ENCODE data around the gene AATF. TPM values are rescaled to one million over a fixed set of nuclear protein-coding genes. Genes with fewer than 3 reads are reported as not detected.

AATF gene
- total and polyA plus RNA-seq, 4 donors, result 20.9 to 43.3 (median 33.4) TPM

- no peak for DNase-seq (ENCODE audit: low read depth in 4 of 6, low spot score in 6 of 6)
- no peaks in the 10 kb centered on the region for H3K27me3 ChIP-seq (ENCODE audit: control insufficient read depth, insufficient read depth, low read length)
- peaks cover 3% of the 10 kb centered on the region for H3K9me3 ChIP-seq (ENCODE audit: control insufficient read depth, insufficient read depth, low read length)
- H3K36me3 ChIP-seq (ENCODE audit: control insufficient read depth, insufficient read depth, low read length), result no peaks in the 10 kb centered on the region
- WGBS (ENCODE audit: insufficient coverage), result no CpG with 5 or more reads among the region's 4 CpGs
- no peak overlapping the region for H3K4me3 ChIP-seq (ENCODE audit: low read depth, low read length)
- H3K27ac ChIP-seq (ENCODE audit: low read depth, low read length), result no peak overlapping the region
- peaks cover 4% of the 10 kb centered on the region for H3K4me1 ChIP-seq (ENCODE audit: control insufficient read depth, insufficient read depth, low read length)
Observed at GRCh38 chr17:37028040-37028439, 79.3 kb downstream of the AATF start.

DNA sequence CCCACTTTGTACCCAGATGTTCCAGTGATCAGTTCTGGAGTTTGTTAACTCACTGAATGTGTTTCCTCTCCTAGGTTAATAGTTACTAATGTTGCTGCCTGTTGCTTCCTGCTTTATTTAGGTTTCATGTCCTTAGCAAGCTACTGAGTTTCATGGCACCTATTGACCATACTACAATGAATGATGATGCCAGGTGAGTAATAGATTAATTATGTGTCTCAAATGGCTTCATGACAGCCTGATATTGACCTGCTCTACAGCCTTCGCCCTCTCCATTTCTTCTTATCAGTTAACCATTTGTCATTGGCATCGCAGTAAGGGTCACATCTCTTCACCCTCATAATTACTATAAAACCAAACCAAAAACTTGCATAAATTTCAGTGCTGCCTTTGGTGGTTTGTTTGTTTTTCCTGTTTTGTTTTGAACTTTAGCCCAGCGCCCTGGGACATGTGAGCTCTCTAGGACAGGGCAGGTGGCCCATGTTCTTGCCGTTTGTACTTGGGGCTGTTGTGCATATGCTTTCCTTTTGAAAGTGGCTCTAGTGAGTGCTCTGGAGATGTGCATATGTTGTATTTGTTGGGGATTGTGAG lies 82.8 kb downstream of the AATF start:
- Histone ChIP-seq H3K27ac (ENCODE audit: low read depth, low read length) (no peak overlapping the region), H3K4me3 (ENCODE audit: low read depth, low read length) (no peak overlapping the region), H3K36me3 (ENCODE audit: control insufficient read depth, insufficient read depth, low read length) (no peaks in the 10 kb centered on the region), H3K27me3 (ENCODE audit: control insufficient read depth, insufficient read depth, low read length) (no peaks in the 10 kb centered on the region), H3K9me3 (ENCODE audit: control insufficient read depth, insufficient read depth, low read length) (peaks cover 3% of the 10 kb centered on the region), H3K4me1 (ENCODE audit: control insufficient read depth, insufficient read depth, low read length) (no peaks in the 10 kb centered on the region)
- no peak for DNase-seq (ENCODE audit: low read depth in 4 of 6, low spot score in 6 of 6)
- WGBS (ENCODE audit: insufficient coverage), result 96% methylated on average over 2 of the region's 4 CpGs

DNA sequence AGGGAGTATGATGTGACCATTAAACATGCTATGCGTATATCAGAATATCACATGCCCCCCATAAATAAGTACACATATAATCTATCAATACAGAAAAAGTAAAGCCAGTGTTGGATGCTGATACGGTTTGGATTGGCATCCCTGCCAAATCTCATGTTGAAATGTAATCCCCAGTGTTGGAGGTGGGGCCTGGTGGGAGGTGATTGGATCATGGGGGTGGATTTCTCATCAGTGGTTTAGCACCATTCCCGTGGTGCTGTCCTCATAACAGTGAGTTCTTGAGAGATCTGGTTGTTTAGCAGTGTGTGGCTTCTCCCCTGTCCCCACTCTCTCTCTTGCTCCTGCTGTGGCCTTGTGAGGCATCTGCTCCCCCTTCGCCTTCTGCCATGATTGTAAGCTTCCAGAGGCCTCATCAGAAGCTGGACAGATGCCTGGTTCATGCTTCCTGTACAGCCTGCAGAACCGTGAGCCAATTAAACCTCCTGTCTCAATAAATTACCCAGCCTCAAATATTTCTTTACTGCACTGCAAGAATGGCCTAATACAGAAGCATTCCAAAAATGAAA lies 88.9 kb downstream of the AATF start:
- H3K4me3 ChIP-seq (ENCODE audit: low read depth, low read length), result no peak overlapping the region
- 90% methylated on average over 2 of the region's 5 CpGs for WGBS (ENCODE audit: insufficient coverage)
- no peak overlapping the region for H3K27ac ChIP-seq (ENCODE audit: low read depth, low read length)
- H3K27me3 ChIP-seq (ENCODE audit: control insufficient read depth, insufficient read depth, low read length), result no peaks in the 10 kb centered on the region
- H3K36me3 ChIP-seq (ENCODE audit: control insufficient read depth, insufficient read depth, low read length), result no peaks in the 10 kb centered on the region
- H3K4me1 ChIP-seq (ENCODE audit: control insufficient read depth, insufficient read depth, low read length), result no peaks in the 10 kb centered on the region
- no peaks in the 10 kb centered on the region for H3K9me3 ChIP-seq (ENCODE audit: control insufficient read depth, insufficient read depth, low read length)
- no peak for DNase-seq (ENCODE audit: low read depth in 4 of 6, low spot score in 6 of 6)

GRCh38 chr17:37039269-37039668 lies 90.5 kb downstream of the AATF start:
- no peak overlapping the region for H3K27ac ChIP-seq (ENCODE audit: low read depth, low read length)
- H3K9me3 ChIP-seq (ENCODE audit: control insufficient read depth, insufficient read depth, low read length), result no peaks in the 10 kb centered on the region
- H3K36me3 ChIP-seq (ENCODE audit: control insufficient read depth, insufficient read depth, low read length), result no peaks in the 10 kb centered on the region
- no peak overlapping the region for H3K4me3 ChIP-seq (ENCODE audit: low read depth, low read length)
- no peaks in the 10 kb centered on the region for H3K4me1 ChIP-seq (ENCODE audit: control insufficient read depth, insufficient read depth, low read length)
- no peak for DNase-seq (ENCODE audit: low read depth in 4 of 6, low spot score in 6 of 6)
- 86% methylated on average over 3 of the region's 6 CpGs for WGBS (ENCODE audit: insufficient coverage)
- H3K27me3 ChIP-seq (ENCODE audit: control insufficient read depth, insufficient read depth, low read length), result no peaks in the 10 kb centered on the region

GRCh38 chr17:37041932-37042331 lies 93.2 kb downstream of the AATF start:
- Histone ChIP-seq H3K27ac (ENCODE audit: low read depth, low read length) (no peak overlapping the region), H3K36me3 (ENCODE audit: control insufficient read depth, insufficient read depth, low read length) (no peaks in the 10 kb centered on the region), H3K4me1 (ENCODE audit: control insufficient read depth, insufficient read depth, low read length) (peaks cover 15% of the 10 kb centered on the region), H3K4me3 (ENCODE audit: low read depth, low read length) (no peak overlapping the region), H3K27me3 (ENCODE audit: control insufficient read depth, insufficient read depth, low read length) (no peaks in the 10 kb centered on the region), H3K9me3 (ENCODE audit: control insufficient read depth, insufficient read depth, low read length) (no peaks in the 10 kb centered on the region)
- DNase-seq (ENCODE audit: low read depth in 4 of 6, low spot score in 6 of 6), result no peak

DNA sequence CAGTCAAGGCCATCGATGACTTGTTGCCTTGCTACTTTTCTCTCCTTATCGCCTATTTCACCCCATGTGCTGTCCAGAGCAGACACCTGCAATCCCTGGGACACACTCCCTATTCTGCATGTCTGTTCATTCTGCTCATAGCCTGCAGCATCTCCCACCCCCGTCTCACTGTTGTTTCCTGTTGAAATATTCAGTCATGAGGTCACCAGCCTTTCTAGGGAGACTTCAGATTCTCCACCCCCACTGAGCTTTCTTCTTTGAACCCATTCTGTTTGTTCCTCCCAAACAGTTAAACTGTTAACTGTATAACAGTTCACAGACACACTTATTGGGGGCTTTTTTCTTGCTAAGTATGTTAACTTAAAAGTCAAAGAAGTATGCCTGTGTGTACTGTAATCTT lies 94.4 kb downstream of the AATF start:
- 57% methylated on average over 2 of the region's 3 CpGs for WGBS (ENCODE audit: insufficient coverage)
- Histone ChIP-seq H3K27me3 (ENCODE audit: control insufficient read depth, insufficient read depth, low read length) (no peaks in the 10 kb centered on the region), H3K9me3 (ENCODE audit: control insufficient read depth, insufficient read depth, low read length) (no peaks in the 10 kb centered on the region), H3K36me3 (ENCODE audit: control insufficient read depth, insufficient read depth, low read length) (no peaks in the 10 kb centered on the region), H3K4me1 (ENCODE audit: control insufficient read depth, insufficient read depth, low read length) (peaks cover 21% of the 10 kb centered on the region), H3K4me3 (ENCODE audit: low read depth, low read length) (no peak overlapping the region), H3K27ac (ENCODE audit: low read depth, low read length) (no peak overlapping the region)
- DNase-seq (ENCODE audit: low read depth in 4 of 6, low spot score in 6 of 6), result no peak

DNA sequence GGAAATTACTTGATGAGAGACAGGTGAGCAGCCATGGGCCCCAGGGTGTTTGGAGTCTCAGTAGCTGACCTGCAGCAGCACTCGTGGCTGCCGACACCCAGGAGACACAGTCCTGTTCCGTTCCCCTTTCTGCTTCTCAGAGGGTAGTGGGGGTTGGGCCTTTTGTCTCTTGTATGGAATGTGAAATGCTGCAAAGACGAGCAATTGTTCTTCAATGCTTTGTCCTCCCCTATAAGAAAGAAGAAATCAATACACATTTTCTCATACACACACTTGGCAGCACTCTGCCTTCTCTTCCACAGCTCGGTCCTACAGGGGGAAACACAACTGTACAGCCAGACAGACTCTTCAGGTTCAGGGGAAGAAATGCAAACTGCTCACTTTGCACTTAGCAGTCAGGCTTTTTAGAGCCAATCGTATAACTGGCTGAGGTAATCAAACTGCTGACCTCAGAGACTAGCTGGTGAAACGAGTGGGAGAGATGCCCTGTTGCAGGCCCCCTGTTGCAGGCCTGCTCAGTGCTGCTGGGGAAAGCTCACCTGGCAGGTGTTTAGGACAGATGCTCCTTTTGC lies 96.7 kb downstream of the AATF start:
- peaks cover 5% of the 10 kb centered on the region for H3K36me3 ChIP-seq (ENCODE audit: control insufficient read depth, insufficient read depth, low read length)
- 64% methylated on average over 6 of the region's 7 CpGs for WGBS (ENCODE audit: insufficient coverage)
- peaks cover 26% of the 10 kb centered on the region for H3K4me1 ChIP-seq (ENCODE audit: control insufficient read depth, insufficient read depth, low read length)
- H3K4me3 ChIP-seq (ENCODE audit: low read depth, low read length), result no peak overlapping the region
- no peaks in the 10 kb centered on the region for H3K27me3 ChIP-seq (ENCODE audit: control insufficient read depth, insufficient read depth, low read length)
- no peak overlapping the region for H3K27ac ChIP-seq (ENCODE audit: low read depth, low read length)
- no peaks in the 10 kb centered on the region for H3K9me3 ChIP-seq (ENCODE audit: control insufficient read depth, insufficient read depth, low read length)
- DNase-seq (ENCODE audit: low read depth in 4 of 6, low spot score in 6 of 6), result peak in 1 of 6 donors; percentile 58

GRCh38 chr17:37047631-37048104 lies 98.9 kb downstream of the AATF start:
- Histone ChIP-seq H3K36me3 (ENCODE audit: control insufficient read depth, insufficient read depth, low read length) (peaks cover 5% of the 10 kb centered on the region), H3K27ac (ENCODE audit: low read depth, low read length) (no peak overlapping the region), H3K9me3 (ENCODE audit: control insufficient read depth, insufficient read depth, low read length) (no peaks in the 10 kb centered on the region), H3K27me3 (ENCODE audit: control insufficient read depth, insufficient read depth, low read length) (no peaks in the 10 kb centered on the region), H3K4me1 (ENCODE audit: control insufficient read depth, insufficient read depth, low read length) (peaks cover 30% of the 10 kb centered on the region), H3K4me3 (ENCODE audit: low read depth, low read length) (no peak overlapping the region)
- peak; percentile 68 to 97 (median 84) for DNase-seq (ENCODE audit: low read depth in 4 of 6, low spot score in 6 of 6)
- whole genome bisulfite sequencing (ENCODE audit: insufficient coverage), result 6% methylated on average over 9 of the region's 9 CpGs

DNA sequence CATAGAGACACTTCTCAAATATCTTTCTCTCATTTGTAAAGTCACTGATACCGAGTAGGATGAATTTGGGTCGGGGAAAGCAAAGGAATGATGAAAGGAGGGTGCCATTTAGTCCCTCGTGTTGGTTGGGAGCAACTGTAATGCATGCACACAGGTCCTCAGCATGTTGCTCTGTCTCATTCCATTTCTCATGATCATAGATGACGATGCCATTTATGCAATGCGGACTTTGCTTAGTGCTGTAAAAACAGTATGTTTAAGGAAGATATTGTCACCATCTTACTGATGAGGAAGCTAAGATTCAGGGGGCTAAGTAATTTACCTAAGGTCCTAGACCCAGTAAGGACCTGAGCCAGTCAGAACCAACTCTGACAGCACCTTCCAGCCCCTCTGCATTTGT lies 100.1 kb downstream of the AATF start:
- peaks cover 30% of the 10 kb centered on the region for H3K4me1 ChIP-seq (ENCODE audit: control insufficient read depth, insufficient read depth, low read length)
- WGBS (ENCODE audit: insufficient coverage), result 97% methylated on average over 4 of the region's 5 CpGs
- no peak overlapping the region for H3K4me3 ChIP-seq (ENCODE audit: low read depth, low read length)
- no peak overlapping the region for H3K27ac ChIP-seq (ENCODE audit: low read depth, low read length)
- peaks cover 5% of the 10 kb centered on the region for H3K36me3 ChIP-seq (ENCODE audit: control insufficient read depth, insufficient read depth, low read length)
- no peaks in the 10 kb centered on the region for H3K27me3 ChIP-seq (ENCODE audit: control insufficient read depth, insufficient read depth, low read length)
- H3K9me3 ChIP-seq (ENCODE audit: control insufficient read depth, insufficient read depth, low read length), result no peaks in the 10 kb centered on the region
- no peak for DNase-seq (ENCODE audit: low read depth in 4 of 6, low spot score in 6 of 6)

DNA sequence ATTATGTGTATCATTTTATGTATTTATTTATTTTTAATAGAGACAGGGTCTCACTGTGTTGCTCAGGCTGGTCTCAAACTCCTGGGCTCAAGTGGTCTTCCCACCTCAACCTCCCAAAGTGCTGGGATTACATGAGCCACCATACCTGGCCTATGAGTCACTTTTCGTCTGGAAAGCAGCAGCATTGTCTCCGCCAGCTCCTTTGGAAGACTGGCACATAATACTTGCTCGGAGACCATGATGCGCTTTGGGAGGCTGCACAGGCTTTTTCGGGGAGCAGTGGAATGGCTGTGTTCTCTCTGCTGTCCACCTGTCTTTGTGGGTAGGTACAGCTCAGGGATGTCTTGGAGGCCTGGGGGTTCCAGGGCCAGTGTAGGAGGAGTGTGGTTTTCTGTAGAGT lies 102.2 kb downstream of the AATF start:
- DNase-seq (ENCODE audit: low read depth in 4 of 6, low spot score in 6 of 6), result no peak
- no peak overlapping the region for H3K27ac ChIP-seq (ENCODE audit: low read depth, low read length)
- H3K27me3 ChIP-seq (ENCODE audit: control insufficient read depth, insufficient read depth, low read length), result no peaks in the 10 kb centered on the region
- 74% methylated on average over 3 of the region's 5 CpGs for WGBS (ENCODE audit: insufficient coverage)
- H3K36me3 ChIP-seq (ENCODE audit: control insufficient read depth, insufficient read depth, low read length), result peaks cover 7% of the 10 kb centered on the region
- H3K9me3 ChIP-seq (ENCODE audit: control insufficient read depth, insufficient read depth, low read length), result no peaks in the 10 kb centered on the region
- peaks cover 20% of the 10 kb centered on the region for H3K4me1 ChIP-seq (ENCODE audit: control insufficient read depth, insufficient read depth, low read length)
- H3K4me3 ChIP-seq (ENCODE audit: low read depth, low read length), result no peak overlapping the region

Data from spinal cord (tissue), 10 donors.